ENCODE results near the gene SNTB2. TPM values are rescaled to one million over a fixed set of nuclear protein-coding genes. Genes with fewer than 3 reads are reported as not detected.
A peak's percentile ranks its signal among the peaks of the same experiment; 100 is the strongest.

SNTB2 gene
- total and polyA plus RNA-seq, 2 of the 13 experiments (the other 11 are each of a cell fraction or from before 2014, with no cell fraction given) = 11.5 to 19.2 TPM

DNA sequence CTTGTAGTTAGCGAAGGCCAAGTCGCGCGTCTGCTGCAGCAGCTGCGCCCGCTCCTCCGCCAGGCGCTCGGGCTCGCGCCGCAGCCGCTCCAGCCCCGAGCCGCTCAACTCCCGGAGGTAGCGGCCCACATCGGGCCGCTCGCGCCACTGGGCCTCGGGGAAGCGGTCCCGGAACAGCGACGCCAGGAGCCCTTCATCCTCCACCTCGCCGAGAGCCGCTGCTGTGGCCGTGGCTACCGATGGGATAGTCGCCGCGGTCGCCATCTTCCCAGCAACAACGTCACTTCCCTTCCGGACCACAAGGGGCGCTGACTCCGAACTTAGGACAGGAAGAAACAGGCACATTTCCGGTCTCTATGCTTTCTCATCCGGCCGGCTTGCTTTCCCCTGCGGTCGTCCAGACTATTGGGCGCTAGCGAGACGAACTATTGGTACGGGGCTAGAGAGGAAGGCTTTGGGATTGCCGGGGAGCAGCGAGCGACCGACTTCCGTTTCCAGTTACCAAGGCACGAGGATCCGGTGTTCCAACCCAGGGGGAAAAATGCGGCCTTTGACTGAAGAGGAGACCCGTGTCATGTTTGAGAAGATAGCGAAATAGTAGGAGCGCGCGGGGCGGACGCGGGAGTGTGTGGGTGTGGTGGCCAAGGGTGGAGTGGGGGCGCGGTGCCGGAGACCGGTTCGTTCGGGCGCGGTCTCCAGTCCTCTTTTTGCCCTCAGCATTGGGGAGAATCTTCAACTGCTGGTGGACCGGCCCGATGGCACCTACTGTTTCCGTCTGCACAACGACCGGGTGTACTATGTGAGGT lies 152.5 kb downstream of the SNTB2 start, which contains the start of the genes COG8 and NIP7 (continued):
- TF ChIP-seq, protein P1, sequence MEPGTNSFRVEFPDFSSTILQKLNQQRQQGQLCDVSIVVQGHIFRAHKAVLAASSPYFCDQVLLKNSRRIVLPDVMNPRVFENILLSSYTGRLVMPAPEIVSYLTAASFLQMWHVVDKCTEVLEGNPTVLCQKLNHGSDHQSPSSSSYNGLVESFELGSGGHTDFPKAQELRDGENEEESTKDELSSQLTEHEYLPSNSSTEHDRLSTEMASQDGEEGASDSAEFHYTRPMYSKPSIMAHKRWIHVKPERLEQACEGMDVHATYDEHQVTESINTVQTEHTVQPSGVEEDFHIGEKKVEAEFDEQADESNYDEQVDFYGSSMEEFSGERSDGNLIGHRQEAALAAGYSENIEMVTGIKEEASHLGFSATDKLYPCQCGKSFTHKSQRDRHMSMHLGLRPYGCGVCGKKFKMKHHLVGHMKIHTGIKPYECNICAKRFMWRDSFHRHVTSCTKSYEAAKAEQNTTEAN (CRISPR knock-in tag; conservative IDR thresholded peaks at IDR 0.05) = peak; percentile 62; the same call in 1 of the 2 replicates
- no peak for TF ChIP-seq SYNCRIP (IDR thresholded peaks at IDR 0.05; ENCODE audit: insufficient read depth, low read depth, low read length)
- peak; percentile 46; the same call in 1 of the 2 replicates for TF ChIP-seq ZNF225 (CRISPR knock-in tag; IDR thresholded peaks at IDR 0.05)
- no peak for TF ChIP-seq PLRG1 (conservative IDR thresholded peaks at IDR 0.05)
- no peak for TF ChIP-seq EZH2 (conservative IDR thresholded peaks at IDR 0.05; ENCODE audit: low read depth, low read length)
- TF ChIP-seq, protein P2, sequence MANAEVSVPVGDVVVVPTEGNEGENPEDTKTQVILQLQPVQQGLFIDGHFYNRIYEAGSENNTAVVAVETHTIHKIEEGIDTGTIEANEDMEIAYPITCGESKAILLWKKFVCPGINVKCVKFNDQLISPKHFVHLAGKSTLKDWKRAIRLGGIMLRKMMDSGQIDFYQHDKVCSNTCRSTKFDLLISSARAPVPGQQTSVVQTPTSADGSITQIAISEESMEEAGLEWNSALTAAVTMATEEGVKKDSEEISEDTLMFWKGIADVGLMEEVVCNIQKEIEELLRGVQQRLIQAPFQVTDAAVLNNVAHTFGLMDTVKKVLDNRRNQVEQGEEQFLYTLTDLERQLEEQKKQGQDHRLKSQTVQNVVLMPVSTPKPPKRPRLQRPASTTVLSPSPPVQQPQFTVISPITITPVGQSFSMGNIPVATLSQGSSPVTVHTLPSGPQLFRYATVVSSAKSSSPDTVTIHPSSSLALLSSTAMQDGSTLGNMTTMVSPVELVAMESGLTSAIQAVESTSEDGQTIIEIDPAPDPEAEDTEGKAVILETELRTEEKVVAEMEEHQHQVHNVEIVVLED (CRISPR knock-in tag; IDR thresholded peaks at IDR 0.05; ENCODE audit: borderline replicate concordance) = peak; percentile 83
- TF ChIP-seq ZNF33A (CRISPR knock-in tag; IDR thresholded peaks at IDR 0.05; ENCODE audit: borderline replicate concordance) = peak; percentile 95; the same call in 1 of the 2 replicates
- no peak for TF ChIP-seq ZNF224 (CRISPR knock-in tag; IDR thresholded peaks at IDR 0.05)
- TF ChIP-seq FOXA3 (CRISPR knock-in tag; IDR thresholded peaks at IDR 0.05) = peak; percentile 70
- TF ChIP-seq ZNF331 (CRISPR knock-in tag; IDR thresholded peaks at IDR 0.05) = peak; percentile 86; the same call in 1 of the 2 replicates
- TF ChIP-seq ZNF354B (CRISPR knock-in tag; IDR thresholded peaks at IDR 0.05) = 0 out of 2 replicates have a peak, but pooled peaks have one; percentile 74
- TF ChIP-seq, protein P3, sequence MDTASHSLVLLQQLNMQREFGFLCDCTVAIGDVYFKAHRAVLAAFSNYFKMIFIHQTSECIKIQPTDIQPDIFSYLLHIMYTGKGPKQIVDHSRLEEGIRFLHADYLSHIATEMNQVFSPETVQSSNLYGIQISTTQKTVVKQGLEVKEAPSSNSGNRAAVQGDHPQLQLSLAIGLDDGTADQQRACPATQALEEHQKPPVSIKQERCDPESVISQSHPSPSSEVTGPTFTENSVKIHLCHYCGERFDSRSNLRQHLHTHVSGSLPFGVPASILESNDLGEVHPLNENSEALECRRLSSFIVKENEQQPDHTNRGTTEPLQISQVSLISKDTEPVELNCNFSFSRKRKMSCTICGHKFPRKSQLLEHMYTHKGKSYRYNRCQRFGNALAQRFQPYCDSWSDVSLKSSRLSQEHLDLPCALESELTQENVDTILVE (CRISPR knock-in tag; IDR thresholded peaks at IDR 0.05) = peak; percentile 95
- no peak for TF ChIP-seq KAT2B (IDR thresholded peaks at IDR 0.05; ENCODE audit: borderline replicate concordance, low read depth, low read length)
- TF ChIP-seq RBM22 (optimal IDR thresholded peaks at IDR 0.05; ENCODE audit: low read length) = peak; percentile 58
- TF ChIP-seq MXD4 (CRISPR knock-in tag; IDR thresholded peaks at IDR 0.05) = peak; percentile 98
- TF ChIP-seq, protein P4, sequence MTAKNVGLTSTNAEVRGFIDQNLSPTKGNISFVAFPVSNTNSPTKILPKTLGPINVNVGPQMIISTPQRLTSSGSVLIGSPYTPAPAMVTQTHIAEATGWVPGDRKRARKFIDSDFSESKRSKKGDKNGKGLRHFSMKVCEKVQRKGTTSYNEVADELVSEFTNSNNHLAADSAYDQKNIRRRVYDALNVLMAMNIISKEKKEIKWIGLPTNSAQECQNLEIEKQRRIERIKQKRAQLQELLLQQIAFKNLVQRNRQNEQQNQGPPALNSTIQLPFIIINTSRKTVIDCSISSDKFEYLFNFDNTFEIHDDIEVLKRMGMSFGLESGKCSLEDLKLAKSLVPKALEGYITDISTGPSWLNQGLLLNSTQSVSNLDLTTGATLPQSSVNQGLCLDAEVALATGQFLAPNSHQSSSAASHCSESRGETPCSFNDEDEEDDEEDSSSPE (CRISPR knock-in tag; IDR thresholded peaks at IDR 0.05) = peak; percentile 12
- TF ChIP-seq SNRNP70 (IDR thresholded peaks at IDR 0.05; ENCODE audit: low read depth, low read length) = no peak
- TF ChIP-seq CENPT (CRISPR knock-in tag; IDR thresholded peaks at IDR 0.05; ENCODE audit: low read depth) = peak; percentile 30; the same call in 1 of the 2 replicates
- TF ChIP-seq ZNF615 (CRISPR knock-in tag; IDR thresholded peaks at IDR 0.05; ENCODE audit: borderline replicate concordance) = peak; percentile 68; the same call in 1 of the 2 replicates
- TF ChIP-seq, protein P5, sequence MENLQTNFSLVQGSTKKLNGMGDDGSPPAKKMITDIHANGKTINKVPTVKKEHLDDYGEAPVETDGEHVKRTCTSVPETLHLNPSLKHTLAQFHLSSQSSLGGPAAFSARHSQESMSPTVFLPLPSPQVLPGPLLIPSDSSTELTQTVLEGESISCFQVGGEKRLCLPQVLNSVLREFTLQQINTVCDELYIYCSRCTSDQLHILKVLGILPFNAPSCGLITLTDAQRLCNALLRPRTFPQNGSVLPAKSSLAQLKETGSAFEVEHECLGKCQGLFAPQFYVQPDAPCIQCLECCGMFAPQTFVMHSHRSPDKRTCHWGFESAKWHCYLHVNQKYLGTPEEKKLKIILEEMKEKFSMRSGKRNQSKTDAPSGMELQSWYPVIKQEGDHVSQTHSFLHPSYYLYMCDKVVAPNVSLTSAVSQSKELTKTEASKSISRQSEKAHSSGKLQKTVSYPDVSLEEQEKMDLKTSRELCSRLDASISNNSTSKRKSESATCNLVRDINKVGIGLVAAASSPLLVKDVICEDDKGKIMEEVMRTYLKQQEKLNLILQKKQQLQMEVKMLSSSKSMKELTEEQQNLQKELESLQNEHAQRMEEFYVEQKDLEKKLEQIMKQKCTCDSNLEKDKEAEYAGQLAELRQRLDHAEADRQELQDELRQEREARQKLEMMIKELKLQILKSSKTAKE (CRISPR knock-in tag; IDR thresholded peaks at IDR 0.05; ENCODE audit: borderline replicate concordance) = peak; percentile 66
- peak; percentile 94 for TF ChIP-seq ZBTB38 (CRISPR knock-in tag; IDR thresholded peaks at IDR 0.05)
- TF ChIP-seq HMG20A (CRISPR knock-in tag; IDR thresholded peaks at IDR 0.05; ENCODE audit: borderline replicate concordance) = peak; percentile 1; the same call in 1 of the 2 replicates
